Coronary artery (tissue), 2 donors: ENCODE measurements around the gene SPTY2D1.

Experiments used
- DNase-seq: peaks from one replicate; pipeline ENCODE4 v3.0.0-alpha.2; 2017; ENCODE audit warnings: low spot score
- H3K27ac ChIP-seq, 2 donors: fragments of 200-600 bp; sonication (generic); one replicate each; pipeline ENCODE4 v1.5.1; 2016 to 2019
- H3K4me3 ChIP-seq: fragments of 200-600 bp; sonication (generic); 2 replicates; pipeline ENCODE4 v1.5.1; 2016; ENCODE audit warnings: mild to moderate bottlenecking, moderate library complexity
- TF ChIP-seq, protein P1 (sequence below): fragments of 200-600 bp; sonication (generic); IDR thresholded peaks from one replicate; pipeline ENCODE4 v1.5.1; 2019; ENCODE audit warnings: antibody characterized with exemption

Gene SPTY2D1

DNA sequence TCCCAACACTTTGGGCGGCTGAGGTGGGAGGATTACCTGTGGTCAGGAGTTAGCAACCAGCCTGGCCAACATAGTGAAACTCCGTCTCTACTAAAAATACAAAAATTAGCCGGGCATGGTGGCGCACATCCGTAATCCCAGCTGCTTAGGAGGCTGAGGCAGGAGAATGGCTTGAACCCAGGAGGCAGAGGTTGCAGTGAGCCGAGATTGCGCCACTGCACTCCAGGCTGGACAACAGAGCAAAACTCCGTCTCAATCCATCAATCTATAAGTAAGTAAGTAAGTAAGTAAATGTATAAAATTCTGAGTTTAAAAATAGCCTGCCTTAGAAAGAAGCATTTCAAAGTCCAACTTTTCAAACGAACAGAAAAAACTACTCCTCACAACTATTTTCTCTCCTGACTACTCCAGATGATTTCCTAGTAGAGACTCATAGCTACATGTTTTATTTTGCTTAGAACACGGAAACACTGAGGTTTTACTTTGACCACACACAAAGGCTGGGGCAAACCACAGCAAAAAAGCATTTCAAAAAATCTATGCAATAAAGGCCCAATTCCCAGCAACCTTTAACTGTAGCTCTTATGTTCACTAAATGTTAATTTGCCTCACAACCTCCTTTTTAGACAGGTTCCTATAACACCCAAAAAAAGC is 16.3 kb downstream of the SPTY2D1 start:
- H3K27ac ChIP-seq: peak overlapping the region; percentile 71 to 78
- DNase-seq: peak; percentile 14
- peak overlapping the region; percentile 14 for H3K4me3 ChIP-seq
- TF ChIP-seq, protein P1, sequence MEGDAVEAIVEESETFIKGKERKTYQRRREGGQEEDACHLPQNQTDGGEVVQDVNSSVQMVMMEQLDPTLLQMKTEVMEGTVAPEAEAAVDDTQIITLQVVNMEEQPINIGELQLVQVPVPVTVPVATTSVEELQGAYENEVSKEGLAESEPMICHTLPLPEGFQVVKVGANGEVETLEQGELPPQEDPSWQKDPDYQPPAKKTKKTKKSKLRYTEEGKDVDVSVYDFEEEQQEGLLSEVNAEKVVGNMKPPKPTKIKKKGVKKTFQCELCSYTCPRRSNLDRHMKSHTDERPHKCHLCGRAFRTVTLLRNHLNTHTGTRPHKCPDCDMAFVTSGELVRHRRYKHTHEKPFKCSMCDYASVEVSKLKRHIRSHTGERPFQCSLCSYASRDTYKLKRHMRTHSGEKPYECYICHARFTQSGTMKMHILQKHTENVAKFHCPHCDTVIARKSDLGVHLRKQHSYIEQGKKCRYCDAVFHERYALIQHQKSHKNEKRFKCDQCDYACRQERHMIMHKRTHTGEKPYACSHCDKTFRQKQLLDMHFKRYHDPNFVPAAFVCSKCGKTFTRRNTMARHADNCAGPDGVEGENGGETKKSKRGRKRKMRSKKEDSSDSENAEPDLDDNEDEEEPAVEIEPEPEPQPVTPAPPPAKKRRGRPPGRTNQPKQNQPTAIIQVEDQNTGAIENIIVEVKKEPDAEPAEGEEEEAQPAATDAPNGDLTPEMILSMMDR: no peak

DNA sequence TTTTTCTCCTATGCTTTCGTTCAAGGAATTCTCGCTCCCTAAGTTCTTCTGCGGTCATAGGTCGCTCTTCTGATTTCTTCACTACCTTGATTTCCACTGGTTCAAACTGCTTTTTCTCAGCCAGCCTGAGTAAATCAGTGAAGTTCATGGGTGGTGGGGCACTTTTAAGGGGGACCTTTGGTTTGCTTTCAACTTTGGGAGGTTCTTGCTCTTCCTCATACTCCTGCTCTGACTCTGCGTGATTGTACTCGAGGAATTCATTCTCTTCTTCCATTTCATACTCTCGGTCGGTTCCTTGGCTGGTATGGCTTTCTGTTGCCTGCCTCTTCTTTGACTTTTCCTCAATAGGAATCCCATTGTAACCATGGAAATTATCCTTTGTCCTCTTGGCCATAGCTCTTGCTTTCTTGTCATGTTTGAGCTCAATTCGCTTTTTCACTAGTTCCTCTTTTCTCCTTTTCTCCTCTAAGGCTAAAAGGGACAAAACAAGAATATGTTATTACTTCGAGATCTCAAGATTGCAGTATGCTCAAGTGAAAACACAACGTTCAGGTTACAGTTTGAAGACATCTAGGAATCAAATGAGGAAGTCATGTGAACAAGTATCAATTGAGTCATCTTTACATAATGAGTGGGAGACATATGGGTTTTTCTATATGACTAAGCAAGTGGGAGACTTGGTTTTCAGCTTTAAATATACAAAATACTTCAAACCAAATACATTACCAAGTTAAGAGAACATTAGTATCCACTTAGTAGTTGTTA is 18.3 kb downstream of the SPTY2D1 start:
- no peak for DNase-seq
- TF ChIP-seq, protein P1: no peak
- Histone ChIP-seq H3K27ac (no peak overlapping the region), H3K4me3 (no peak overlapping the region)

- Histone ChIP-seq H3K27ac (peak overlapping the region in 1 of 2 donors; percentile 5), H3K4me3 (no peak overlapping the region)
- DNase-seq: peak; percentile 60
- TF ChIP-seq, protein P1: no peak
Measured at GRCh38 chr11:18614667-18615066, 19.5 kb downstream of the SPTY2D1 start.

DNA sequence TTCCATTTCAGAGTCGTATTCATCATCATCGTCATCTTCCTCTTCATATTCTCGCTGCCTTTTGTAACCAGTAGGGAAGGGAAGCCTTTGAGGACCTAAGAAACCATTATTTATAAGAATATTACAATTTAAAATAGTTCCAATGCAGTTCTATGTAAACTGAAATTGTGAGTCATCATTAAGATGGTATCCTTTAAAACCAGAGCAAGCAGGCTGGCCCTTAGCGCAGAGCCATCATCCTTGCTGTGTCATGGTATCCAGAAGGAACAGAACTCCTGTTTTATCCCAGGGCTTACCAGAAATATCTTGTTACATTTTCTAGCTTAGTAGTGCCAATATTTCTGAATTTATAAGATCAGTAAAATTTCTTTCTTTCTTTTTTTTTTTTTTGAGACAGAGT is 21.7 kb downstream of the SPTY2D1 start:
- DNase-seq: no peak
- Histone ChIP-seq H3K4me3 (no peak overlapping the region), H3K27ac (no peak overlapping the region)
- TF ChIP-seq, protein P1: no peak

DNA sequence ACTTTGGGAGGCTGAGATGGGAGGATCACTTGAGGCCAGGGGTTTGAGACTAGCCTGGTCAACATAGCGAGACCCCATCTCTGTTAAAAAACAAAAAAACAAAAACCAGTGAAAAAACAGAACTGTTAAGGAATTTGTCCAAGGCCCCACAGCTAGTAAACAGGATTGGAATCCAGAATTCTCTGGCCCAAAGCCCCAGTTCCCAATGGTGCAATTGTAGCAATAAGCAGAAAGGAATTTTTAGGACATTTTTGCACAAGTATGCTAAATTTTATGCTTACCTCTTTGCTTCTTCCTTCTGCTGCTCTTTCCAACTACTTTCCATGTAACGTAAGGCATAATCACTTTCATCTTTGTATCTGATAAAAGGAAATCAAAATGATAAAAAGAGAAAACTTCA is 22.9 kb downstream of the SPTY2D1 start:
- Histone ChIP-seq H3K4me3 (no peak overlapping the region), H3K27ac (no peak overlapping the region)
- TF ChIP-seq, protein P1: no peak
- no peak for DNase-seq

- TF ChIP-seq, protein P1: no peak
- no peak for DNase-seq
Measured at GRCh38 chr11:18608376-18608775, 25.8 kb downstream of the SPTY2D1 start.

More at GRCh38 chr11:18608376-18608775, 25.8 kb downstream of the SPTY2D1 start:
- H3K27ac ChIP-seq: no peak overlapping the region
- no peak overlapping the region for H3K4me3 ChIP-seq
